Glutamatergic neuron (in vitro differentiated cells): ENCODE results near the gene BABAM2. TPM values are rescaled to one million over a fixed set of nuclear protein-coding genes. Genes with fewer than 3 reads are reported as not detected.

Experiments
- DNase-seq: peaks from one replicate; pipeline ENCODE4 v3.0.0; 2022
- H3K27ac Mint-ChIP-seq: one replicate; pipeline ENCODE4 v1.8.0; 2020; ENCODE audit warnings: mild to moderate bottlenecking, mixed read lengths, inconsistent platforms; ENCODE audit not compliant: unreplicated experiment
- H3K27me3 Mint-ChIP-seq: one replicate; pipeline ENCODE4 v1.8.0; 2020; ENCODE audit warnings: mild to moderate bottlenecking, moderate library complexity, mixed read lengths, inconsistent platforms; ENCODE audit not compliant: unreplicated experiment
- H3K36me3 Mint-ChIP-seq: one replicate; pipeline ENCODE4 v1.8.0; 2020; ENCODE audit warnings: mild to moderate bottlenecking, mixed read lengths, inconsistent platforms; ENCODE audit not compliant: unreplicated experiment
- H3K4me1 Mint-ChIP-seq: one replicate; pipeline ENCODE4 v1.8.0; 2020; ENCODE audit warnings: mild to moderate bottlenecking, low read depth, mixed read lengths, inconsistent platforms; ENCODE audit not compliant: unreplicated experiment
- H3K4me3 Mint-ChIP-seq: one replicate; pipeline ENCODE4 v1.8.0; 2020; ENCODE audit warnings: mild to moderate bottlenecking, mixed read lengths, inconsistent platforms; ENCODE audit not compliant: unreplicated experiment
- H3K9me3 Mint-ChIP-seq: one replicate; pipeline ENCODE4 v1.8.0; 2020; ENCODE audit warnings: mild to moderate bottlenecking, moderate library complexity, mixed read lengths, inconsistent platforms; ENCODE audit not compliant: unreplicated experiment
- CTCF ChIP-seq: fragments of 200-600 bp; sonication (generic); IDR thresholded peaks from one replicate; pipeline ENCODE4 v1.5.0; 2021; ENCODE audit not compliant: partially characterized antibody, unreplicated experiment
- total RNA-seq: library from RNA; stranded (reverse); fragmentation: NEBNext Ultra II Directional; extraction: Animal tissue kit (Norgen Biotek cat#: 25700); gene quantifications from one replicate; pipeline ENCODE4 v1.2.1, GENCODE V29; 2021; ENCODE audit not compliant: unreplicated experiment

Gene BABAM2
- total RNA-seq, 1 donor from 2014 or later: 29.9 TPM

- no peak for TF ChIP-seq CTCF
- H3K27ac Mint-ChIP-seq: no peak overlapping the region
Observed at GRCh38 chr2:28080911-28081310, 190.4 kb downstream of the BABAM2 start.

GRCh38 chr2:28082131-28082530 is 191.6 kb downstream of the BABAM2 start:
- H3K27me3 Mint-ChIP-seq: no peaks in the 10 kb centered on the region
- peaks cover 3% of the 10 kb centered on the region for H3K4me1 Mint-ChIP-seq
- no peak overlapping the region for H3K4me3 Mint-ChIP-seq
- H3K27ac Mint-ChIP-seq: no peak overlapping the region
- no peak for TF ChIP-seq CTCF
- no peaks in the 10 kb centered on the region for H3K36me3 Mint-ChIP-seq
- DNase-seq: no peak
- no peaks in the 10 kb centered on the region for H3K9me3 Mint-ChIP-seq

More at GRCh38 chr2:28080911-28081310, 190.4 kb downstream of the BABAM2 start:
- peaks cover 3% of the 10 kb centered on the region for H3K4me1 Mint-ChIP-seq
- no peaks in the 10 kb centered on the region for H3K9me3 Mint-ChIP-seq
- H3K4me3 Mint-ChIP-seq: no peak overlapping the region
- H3K27me3 Mint-ChIP-seq: no peaks in the 10 kb centered on the region
- H3K36me3 Mint-ChIP-seq: no peaks in the 10 kb centered on the region
- DNase-seq: peak; percentile 23

DNA sequence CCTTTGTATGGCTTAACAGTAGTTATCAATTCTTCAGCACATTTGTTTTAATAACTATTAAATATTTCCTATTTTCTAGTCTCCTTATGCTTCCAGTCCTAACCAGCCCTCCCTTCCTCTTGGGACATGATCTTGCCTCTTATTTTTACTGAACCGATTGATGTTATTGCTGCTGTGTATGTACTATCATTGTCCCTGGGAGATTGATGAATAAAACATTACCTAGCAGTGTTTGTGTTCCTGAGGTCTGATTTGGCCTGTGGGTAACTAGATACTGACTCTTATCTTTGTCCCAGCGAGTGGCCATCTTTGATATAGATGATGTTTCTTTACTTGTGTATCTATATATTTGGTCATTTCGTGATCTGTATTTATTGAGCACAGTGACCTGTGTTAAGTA is 192.9 kb downstream of the BABAM2 start:
- H3K27ac Mint-ChIP-seq: no peak overlapping the region
- no peak for TF ChIP-seq CTCF
- H3K4me1 Mint-ChIP-seq: peaks cover 3% of the 10 kb centered on the region
- no peak for DNase-seq
- no peak overlapping the region for H3K4me3 Mint-ChIP-seq
- H3K27me3 Mint-ChIP-seq: no peaks in the 10 kb centered on the region
- H3K9me3 Mint-ChIP-seq: no peaks in the 10 kb centered on the region
- H3K36me3 Mint-ChIP-seq: no peaks in the 10 kb centered on the region

GRCh38 chr2:28084564-28084963 is 194.0 kb downstream of the BABAM2 start:
- Mint-ChIP-seq H3K27ac (no peak overlapping the region), H3K4me1 (peaks cover 3% of the 10 kb centered on the region), H3K9me3 (no peaks in the 10 kb centered on the region), H3K27me3 (no peaks in the 10 kb centered on the region), H3K36me3 (no peaks in the 10 kb centered on the region), H3K4me3 (no peak overlapping the region)
- TF ChIP-seq CTCF: no peak
- no peak for DNase-seq

DNA sequence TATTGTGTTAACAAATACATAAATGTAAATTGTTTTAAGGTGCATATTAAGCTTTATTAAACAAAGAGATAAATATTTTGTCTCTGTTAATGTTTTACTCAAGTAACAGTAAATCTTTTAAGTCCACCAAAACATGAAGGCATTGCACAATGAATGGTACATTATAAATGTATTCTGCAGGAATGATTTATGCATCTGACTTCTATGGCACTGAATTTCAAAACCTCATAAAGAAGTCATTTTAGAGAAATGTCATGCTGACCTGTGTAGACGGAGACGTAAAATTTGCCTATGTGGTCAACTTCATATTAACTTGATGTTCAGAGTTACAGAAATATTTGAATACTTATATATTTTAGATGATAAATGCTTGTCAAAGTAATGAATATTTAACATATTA is 194.7 kb downstream of the BABAM2 start:
- Mint-ChIP-seq H3K9me3 (no peaks in the 10 kb centered on the region), H3K4me1 (peaks cover 3% of the 10 kb centered on the region), H3K36me3 (no peaks in the 10 kb centered on the region), H3K27me3 (no peaks in the 10 kb centered on the region), H3K27ac (no peak overlapping the region), H3K4me3 (no peak overlapping the region)
- TF ChIP-seq CTCF: no peak
- DNase-seq: no peak
